SK-N-SH treated with all-trans-retinoic acid at 6 μM for 48 hours (cell line): ENCODE results near the gene CRADD.
"Not testable (repeated sequence)": the region's sequence is repeated elsewhere in the genome, so short reads cannot be mapped to it uniquely, and the experiment has no call there.

Experiments
- ATAC-seq: fragments of 200-7000 bp; cut with Tn5 transposase; 3 replicates; pipeline ENCODE4 v1.9.1; 2020; ENCODE audit warnings: mild to moderate bottlenecking, moderate library complexity
- ARNTL ChIP-seq: fragments of 450-650 bp; formaldehyde crosslinking; IDR thresholded peaks from 2 replicates; pipeline ENCODE4 v1.5.0; 2020; ENCODE audit warnings: low read depth, mild to moderate bottlenecking, moderate library complexity, borderline replicate concordance
- BACH2 ChIP-seq: fragments of 250-450 bp; sonication (Bioruptor Pico); IDR thresholded peaks from 2 replicates; pipeline ENCODE4 v1.9.0; 2021; ENCODE audit warnings: mild to moderate bottlenecking, borderline replicate concordance
- CREB5 ChIP-seq: fragments of 250-450 bp; sonication (Bioruptor Pico); IDR thresholded peaks from 2 replicates; pipeline ENCODE4 v1.5.1; 2020; ENCODE audit warnings: low read depth, mild to moderate bottlenecking, moderate library complexity
- CSRNP3 ChIP-seq: fragments of 250-450 bp; sonication (Bioruptor Pico); IDR thresholded peaks from 2 replicates; pipeline ENCODE4 v1.5.1; 2021; ENCODE audit warnings: mild to moderate bottlenecking, moderate library complexity
- ESRRG ChIP-seq: fragments of 250-450 bp; sonication (Bioruptor Pico); IDR thresholded peaks from 2 replicates; pipeline ENCODE4 v1.6.1; 2021; ENCODE audit warnings: mild to moderate bottlenecking
- ISL1 ChIP-seq: fragments of 250-450 bp; sonication (Bioruptor Pico); IDR thresholded peaks from 2 replicates; pipeline ENCODE4 v2.1.2; 2022; ENCODE audit warnings: mild to moderate bottlenecking, moderate library complexity
- OSR1 ChIP-seq: fragments of 250-450 bp; sonication (Bioruptor Pico); IDR thresholded peaks from 2 replicates; pipeline ENCODE4 v1.8.0; 2022; ENCODE audit warnings: moderate library complexity, mild to moderate bottlenecking, inconsistent platforms
- PATZ1 ChIP-seq: fragments of 250-450 bp; sonication (Bioruptor Pico); IDR thresholded peaks from 2 replicates; pipeline ENCODE4 v1.8.0; 2020; ENCODE audit warnings: mild to moderate bottlenecking, moderate library complexity, borderline replicate concordance
- POU6F1 ChIP-seq: fragments of 250-450 bp; sonication (Bioruptor Pico); IDR thresholded peaks from 2 replicates; pipeline ENCODE4 v1.8.0; 2021; ENCODE audit warnings: low read depth, mild to moderate bottlenecking, moderate library complexity, borderline replicate concordance
- PPARA ChIP-seq: fragments of 250-450 bp; sonication (Bioruptor Pico); IDR thresholded peaks from 2 replicates; pipeline ENCODE4 v1.5.0; 2020; ENCODE audit warnings: mild to moderate bottlenecking, borderline replicate concordance
- RARB ChIP-seq: fragments of 250-450 bp; sonication (Bioruptor Pico); IDR thresholded peaks from 2 replicates; pipeline ENCODE4 v1.8.0; 2021; ENCODE audit warnings: mild to moderate bottlenecking, moderate library complexity
- SNAI2 ChIP-seq: fragments of 250-450 bp; sonication (Bioruptor Pico); IDR thresholded peaks from 2 replicates; pipeline ENCODE4 v1.5.0; 2020; ENCODE audit warnings: mild to moderate bottlenecking, moderate library complexity
- TCF4 ChIP-seq: fragments of 250-450 bp; sonication (Bioruptor Pico); IDR thresholded peaks from 2 replicates; pipeline ENCODE4 v1.8.0; 2021; ENCODE audit warnings: mild to moderate bottlenecking, moderate library complexity, borderline replicate concordance
- TOX ChIP-seq: fragments of 250-450 bp; sonication (Bioruptor Pico); IDR thresholded peaks from 2 replicates; pipeline ENCODE4 v1.8.0; 2021; ENCODE audit warnings: mild to moderate bottlenecking, moderate library complexity, borderline replicate concordance
- TSHZ2 ChIP-seq: fragments of 250-450 bp; sonication (Bioruptor Pico); IDR thresholded peaks from 2 replicates; pipeline ENCODE4 v1.5.0; 2020; ENCODE audit warnings: mild to moderate bottlenecking, moderate library complexity
- ZC3H10 ChIP-seq: fragments of 250-450 bp; sonication (Bioruptor Pico); IDR thresholded peaks from 2 replicates; pipeline ENCODE4 v1.5.1; 2021; ENCODE audit warnings: mild to moderate bottlenecking, moderate library complexity
- ZFP3 ChIP-seq: fragments of 250-450 bp; sonication (Bioruptor Pico); IDR thresholded peaks from 2 replicates; pipeline ENCODE4 v1.5.0; 2020; ENCODE audit warnings: mild to moderate bottlenecking, moderate library complexity
- ZFP30 ChIP-seq: fragments of 450-650 bp; formaldehyde crosslinking; IDR thresholded peaks from 2 replicates; pipeline ENCODE4 v1.5.0; 2022; ENCODE audit warnings: mild to moderate bottlenecking, moderate library complexity
- ZNF565 ChIP-seq: fragments of 450-650 bp; formaldehyde crosslinking; conservative IDR thresholded peaks from 2 replicates; pipeline ENCODE4 v1.5.0; 2020; ENCODE audit warnings: low read depth, mild to moderate bottlenecking, moderate library complexity
- ZNF70 ChIP-seq: fragments of 450-650 bp; formaldehyde crosslinking; IDR thresholded peaks from 2 replicates; pipeline ENCODE4 v1.5.0; 2020; ENCODE audit warnings: mild to moderate bottlenecking, moderate library complexity
- ZNF8 ChIP-seq: fragments of 450-650 bp; formaldehyde crosslinking; IDR thresholded peaks from 2 replicates; pipeline ENCODE4 v1.5.0; 2020; ENCODE audit warnings: mild to moderate bottlenecking, moderate library complexity

CRADD gene

GRCh38 chr12:93638095-93638494 lies 39.1 kb upstream of the CRADD start (continued):
- TF ChIP-seq POU6F1 (CRISPR knock-in tag) (no peak), BACH2 (no peak), ZNF70 (CRISPR knock-in tag) (no peak), PATZ1 (CRISPR knock-in tag) (no peak), ESRRG (CRISPR knock-in tag) (no peak)

GRCh38 chr12:93638954-93639353 lies 38.2 kb upstream of the CRADD start:
- no peak for ATAC-seq
- TF ChIP-seq TSHZ2 (no peak), ZNF70 (CRISPR knock-in tag) (no peak), OSR1 (no peak), BACH2 (no peak), ZC3H10 (CRISPR knock-in tag) (no peak), POU6F1 (CRISPR knock-in tag) (no peak), ZFP30 (CRISPR knock-in tag) (no peak), ESRRG (CRISPR knock-in tag) (no peak), ZNF8 (no peak), ARNTL (CRISPR knock-in tag) (no peak), ZFP3 (CRISPR knock-in tag) (no peak), PPARA (CRISPR knock-in tag) (no peak), ISL1 (CRISPR knock-in tag) (no peak), ZNF565 (no peak), SNAI2 (CRISPR knock-in tag) (no peak)

GRCh38 chr12:93639406-93639805 lies 37.8 kb upstream of the CRADD start:
- TF ChIP-seq TOX (CRISPR knock-in tag) = no peak
- no peak for TF ChIP-seq ZFP3 (CRISPR knock-in tag)
- TF ChIP-seq TCF4 (CRISPR knock-in tag) = no peak
- no peak for TF ChIP-seq SNAI2 (CRISPR knock-in tag)
- no peak for TF ChIP-seq ISL1 (CRISPR knock-in tag)
- TF ChIP-seq ZNF8 = no peak
- TF ChIP-seq ARNTL (CRISPR knock-in tag) = no peak
- no peak for TF ChIP-seq RARB (CRISPR knock-in tag)
- ATAC-seq = no peak

GRCh38 chr12:93641380-93641779 lies 35.8 kb upstream of the CRADD start:
- not testable (repeated sequence) for ATAC-seq

GRCh38 chr12:93642751-93643150 lies 34.4 kb upstream of the CRADD start:
- no peak for ATAC-seq
- TF ChIP-seq TSHZ2 = no peak
- no peak for TF ChIP-seq ZNF70 (CRISPR knock-in tag)
- no peak for TF ChIP-seq ARNTL (CRISPR knock-in tag)
- no peak for TF ChIP-seq CREB5 (CRISPR knock-in tag)
- TF ChIP-seq ZNF8 = no peak
- TF ChIP-seq CSRNP3 = no peak
- no peak for TF ChIP-seq ZNF565
- no peak for TF ChIP-seq ISL1 (CRISPR knock-in tag)
- no peak for TF ChIP-seq PPARA (CRISPR knock-in tag)
- no peak for TF ChIP-seq ZFP30 (CRISPR knock-in tag)
